CD8-positive, alpha-beta memory T cell (primary cell): ENCODE data around the gene NDUFAF4. TPM values are rescaled to one million over a fixed set of nuclear protein-coding genes. Genes with fewer than 3 reads are reported as not detected.

Experiments used
- CTCF ChIA-PET: fragments of 350-600 bp; sonication (Branson Sonifier 250); formaldehyde crosslinking; loops from one replicate; lab custom pipeline; 2021; ENCODE audit warnings: antibody characterized with exemption; lab: Charles Lee
- POLR2A ChIA-PET: fragments of 350-600 bp; sonication (Branson Sonifier 250); formaldehyde crosslinking; loops from one replicate; lab custom pipeline; 2021; ENCODE audit warnings: antibody characterized with exemption; lab: Charles Lee
- DNase-seq, 5 donors: peaks; one replicate each; pipeline versions ENCODE4 v3.0.0 to v3.0.0-alpha.2; 2020 to 2022; ENCODE audit warnings: mixed read lengths in 1 of 5
- H3K27ac ChIP-seq: one replicate; pipeline ENCODE4 v1.7.0; 2013; ENCODE audit warnings: low read depth, mild to moderate bottlenecking, low read length, moderate library complexity
- H3K27me3 ChIP-seq: 2 replicates; pipeline ENCODE4 v1.7.0; 2013; ENCODE audit warnings: low read length, mild to moderate bottlenecking; ENCODE audit not compliant: insufficient read depth, poor library complexity, severe bottlenecking
- H3K36me3 ChIP-seq: 2 replicates; pipeline ENCODE4 v1.7.0; 2013; ENCODE audit warnings: mild to moderate bottlenecking, low read length, moderate library complexity; ENCODE audit not compliant: insufficient read depth
- H3K4me1 ChIP-seq: 2 replicates; pipeline ENCODE4 v1.7.0; 2013; ENCODE audit warnings: mild to moderate bottlenecking, low read length, moderate library complexity; ENCODE audit not compliant: insufficient read depth
- H3K4me3 ChIP-seq: 2 replicates; pipeline ENCODE4 v1.7.0; 2013; ENCODE audit warnings: mild to moderate bottlenecking, low read length
- H3K9me3 ChIP-seq: 2 replicates; pipeline ENCODE4 v1.7.0; 2013; ENCODE audit warnings: mild to moderate bottlenecking, low read length
- H3K27ac Mint-ChIP-seq, 8 donors: one replicate each; pipeline ENCODE4 v1.8.0; 2020 to 2021; ENCODE audit warnings: mixed read lengths in 8 of 8, mild to moderate bottlenecking in 6 of 8, inconsistent platforms in 3 of 8, moderate library complexity in 3 of 8
- H3K27me3 Mint-ChIP-seq, 2 donors: one replicate each; pipeline ENCODE4 v1.8.0; 2020 to 2021; ENCODE audit warnings: mixed read lengths in 2 of 2, mild to moderate bottlenecking in 1 of 2, moderate library complexity in 1 of 2
- H3K36me3 Mint-ChIP-seq, 3 donors: one replicate each; pipeline ENCODE4 v1.8.0; 2020 to 2021; ENCODE audit warnings: mixed read lengths in 3 of 3, inconsistent platforms in 1 of 3, mild to moderate bottlenecking in 1 of 3
- H3K4me1 Mint-ChIP-seq, 3 donors: one replicate each; pipeline ENCODE4 v1.8.0; 2020 to 2021; ENCODE audit warnings: mixed read lengths in 3 of 3, inconsistent platforms in 1 of 3, mild to moderate bottlenecking in 1 of 3
- H3K4me3 Mint-ChIP-seq, 7 donors: one replicate each; pipeline ENCODE4 v1.8.0; 2020 to 2021; ENCODE audit warnings: mixed read lengths in 7 of 7, mild to moderate bottlenecking in 6 of 7, moderate library complexity in 4 of 7, inconsistent platforms in 2 of 7
- H3K9me3 Mint-ChIP-seq, 5 donors: one replicate each; pipeline ENCODE4 v1.8.0; 2020 to 2022; ENCODE audit warnings: mixed read lengths in 5 of 5, mild to moderate bottlenecking in 3 of 5, moderate library complexity in 2 of 5, inconsistent platforms in 1 of 5
- polyA plus RNA-seq: library from polyadenylated mRNA; unstranded; fragments of 300-500 nt; fragmentation: Illumina TruSeq; gene quantifications from one replicate; pipeline ENCODE4 v1.2.3, GENCODE V29; 2021
- total RNA-seq, 2 experiments: library from RNA; stranded (reverse); gene quantifications; one replicate each; pipeline ENCODE4 v1.2.3, GENCODE V29; 2021

The NDUFAF4 gene
- total and polyA plus RNA-seq, 3 experiments from 2014 or later, result 69.3 to 84.9 (median 76.5) TPM

DNA sequence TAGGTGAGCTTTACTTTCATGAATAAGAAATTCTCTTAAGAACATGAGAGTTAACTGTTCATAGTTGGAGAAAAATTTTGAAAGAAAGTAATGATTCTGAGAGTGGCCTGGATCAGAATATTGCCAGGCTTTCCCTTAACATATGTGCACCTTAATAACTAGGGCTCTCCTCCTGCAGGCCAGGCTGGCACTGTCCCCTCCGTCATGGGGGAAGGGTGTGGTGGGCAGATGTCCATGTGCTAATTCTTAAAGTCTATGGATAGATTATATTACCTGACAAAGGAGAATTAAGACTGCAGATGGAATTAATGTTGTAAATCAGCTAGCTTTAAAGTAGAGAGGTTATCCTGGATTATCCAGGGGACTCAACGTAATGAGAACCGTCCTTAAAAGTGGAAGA lies 15.9 kb upstream of the NDUFAF4 start:
- ChIA-PET CTCF (interaction anchor here (2.4 kb wide), 1 partner anchor 14 kb away, joined by 15 read pairs; no protein-coding TSS in a partner anchor), POLR2A (no interaction called here)
- Mint-ChIP-seq H3K4me3 (no peak overlapping the region), H3K27me3 (peaks cover 13 to 51% of the 10 kb centered on the region in 2 donors), H3K9me3 (no peaks in the 10 kb centered on the region), H3K36me3 (no peaks in the 10 kb centered on the region), H3K4me1 (no peaks in the 10 kb centered on the region), H3K27ac (no peak overlapping the region)
- Histone ChIP-seq H3K27ac (no peak overlapping the region), H3K36me3 (no peaks in the 10 kb centered on the region), H3K4me3 (no peak overlapping the region), H3K27me3 (no peaks in the 10 kb centered on the region), H3K4me1 (no peaks in the 10 kb centered on the region), H3K9me3 (no peaks in the 10 kb centered on the region)
- no peak for DNase-seq

DNA sequence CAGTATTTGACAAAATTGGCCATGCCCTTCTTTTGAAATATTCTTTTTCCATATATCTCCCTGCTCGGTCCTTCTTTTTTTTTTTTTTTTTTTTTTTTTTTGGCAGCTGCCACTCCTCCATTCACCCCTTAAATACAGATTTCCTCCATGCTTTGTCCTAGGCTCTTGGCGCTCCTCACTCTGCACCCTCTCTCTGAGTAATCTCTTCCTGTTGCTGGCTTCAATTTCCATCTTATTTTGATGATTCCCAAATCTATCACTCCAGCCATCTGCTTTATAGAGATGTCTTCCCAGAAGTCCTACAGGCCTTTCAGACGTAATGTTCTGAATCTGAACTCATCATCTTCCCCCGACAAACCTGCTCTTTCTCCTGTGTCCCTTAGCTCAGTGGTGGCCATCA lies 14.1 kb upstream of the NDUFAF4 start:
- no peak for DNase-seq
- Histone ChIP-seq H3K4me3 (no peak overlapping the region), H3K9me3 (no peaks in the 10 kb centered on the region), H3K27ac (no peak overlapping the region), H3K27me3 (no peaks in the 10 kb centered on the region), H3K4me1 (no peaks in the 10 kb centered on the region), H3K36me3 (no peaks in the 10 kb centered on the region)
- H3K4me1 Mint-ChIP-seq, result no peaks in the 10 kb centered on the region
- no peak overlapping the region for H3K27ac Mint-ChIP-seq
- H3K27me3 Mint-ChIP-seq, result peaks cover 13 to 51% of the 10 kb centered on the region in 2 donors
- no peaks in the 10 kb centered on the region for H3K9me3 Mint-ChIP-seq
- ChIA-PET CTCF (interaction anchor here (1.1 to 2.4 kb wide), 2 partner anchors 12 to 13 kb away, joined by 4 to 15 read pairs; partner anchors contain the start of gene KLHL32), POLR2A (no interaction called here)
- H3K4me3 Mint-ChIP-seq, result no peak overlapping the region
- no peaks in the 10 kb centered on the region for H3K36me3 Mint-ChIP-seq

DNA sequence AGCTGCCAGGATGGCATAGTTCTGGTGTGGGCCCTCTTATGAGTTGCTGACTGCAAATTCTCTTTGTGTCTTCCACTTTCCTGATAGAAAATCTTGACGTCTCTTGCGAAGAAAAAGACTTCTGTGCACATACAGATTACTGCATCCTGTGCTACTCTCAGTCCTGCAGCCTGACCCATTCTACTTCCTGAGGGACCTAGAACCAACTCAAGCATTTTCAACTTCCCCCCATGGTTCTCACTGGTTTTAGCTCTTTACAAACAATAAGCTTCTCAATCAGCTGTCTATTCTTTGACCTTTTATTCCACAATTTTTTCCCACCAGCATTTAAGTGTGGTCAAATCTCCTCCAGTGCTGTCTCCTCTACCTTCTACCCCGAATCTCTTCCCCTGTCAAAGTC lies 13.5 kb upstream of the NDUFAF4 start:
- ChIA-PET POLR2A (no interaction called here), CTCF (interaction anchor here (1.1 to 2.4 kb wide), 2 partner anchors 12 to 13 kb away, joined by 4 to 15 read pairs; partner anchors contain the start of gene KLHL32)
- Mint-ChIP-seq H3K9me3 (no peaks in the 10 kb centered on the region), H3K4me3 (no peak overlapping the region), H3K4me1 (no peaks in the 10 kb centered on the region), H3K36me3 (no peaks in the 10 kb centered on the region), H3K27me3 (peaks cover 13 to 51% of the 10 kb centered on the region in 2 donors), H3K27ac (no peak overlapping the region)
- Histone ChIP-seq H3K27me3 (no peaks in the 10 kb centered on the region), H3K4me3 (no peak overlapping the region), H3K4me1 (no peaks in the 10 kb centered on the region), H3K27ac (no peak overlapping the region), H3K36me3 (no peaks in the 10 kb centered on the region), H3K9me3 (no peaks in the 10 kb centered on the region)
- no peak for DNase-seq

DNA sequence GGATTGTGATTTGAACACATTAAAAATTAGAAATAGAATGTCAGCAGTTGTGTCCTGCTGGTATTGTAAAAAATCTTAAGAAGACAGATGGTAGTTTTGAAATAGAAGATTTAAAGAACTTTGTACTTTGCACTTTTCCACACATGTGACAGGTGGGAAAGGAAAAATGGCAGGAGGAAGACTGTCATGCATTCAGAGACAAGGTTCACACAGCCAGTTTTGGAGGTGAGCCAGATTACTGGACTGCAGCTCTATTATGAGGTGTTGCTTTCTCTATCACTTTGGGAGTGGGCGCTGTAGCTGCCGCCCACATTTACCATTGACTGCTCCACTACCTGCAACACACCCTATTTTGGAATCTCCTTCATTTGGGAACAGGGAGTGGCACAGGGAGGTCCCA lies 12.1 kb upstream of the NDUFAF4 start:
- H3K4me1 ChIP-seq, result no peaks in the 10 kb centered on the region
- Mint-ChIP-seq H3K4me3 (no peak overlapping the region), H3K9me3 (no peaks in the 10 kb centered on the region), H3K4me1 (no peaks in the 10 kb centered on the region), H3K27ac (no peak overlapping the region), H3K36me3 (no peaks in the 10 kb centered on the region), H3K27me3 (peaks cover 13 to 42% of the 10 kb centered on the region in 2 donors)
- H3K27me3 ChIP-seq, result no peaks in the 10 kb centered on the region
- no peak for DNase-seq
- no peak overlapping the region for H3K4me3 ChIP-seq
- ChIA-PET POLR2A (no interaction called here), CTCF (interaction anchor here (3.2 kb wide), 1 partner anchor 12 kb away, joined by 11 read pairs; no protein-coding TSS in a partner anchor)
- H3K27ac ChIP-seq, result no peak overlapping the region
- no peaks in the 10 kb centered on the region for H3K9me3 ChIP-seq
- no peaks in the 10 kb centered on the region for H3K36me3 ChIP-seq

DNA sequence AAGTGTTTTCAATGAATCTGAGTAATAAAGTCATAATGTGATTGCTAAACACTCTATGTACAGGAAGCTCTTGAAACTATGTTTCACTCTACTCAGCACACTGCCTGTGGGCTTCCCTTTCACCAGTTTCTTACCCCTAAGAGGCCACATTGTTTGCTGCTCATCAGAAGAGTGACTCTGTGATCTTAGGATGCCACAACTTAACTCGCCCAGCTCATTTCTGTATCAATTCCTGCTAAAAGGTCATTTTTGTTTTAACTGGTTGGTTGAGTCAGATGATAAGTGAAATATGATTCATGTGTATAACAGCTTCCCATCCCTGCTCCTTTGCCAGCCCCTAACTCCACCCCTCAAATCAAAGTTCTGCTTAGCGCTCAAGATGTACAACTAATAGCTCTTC lies 9.8 kb upstream of the NDUFAF4 start:
- Mint-ChIP-seq H3K4me3 (no peak overlapping the region), H3K36me3 (no peaks in the 10 kb centered on the region), H3K27me3 (peaks cover 7 to 31% of the 10 kb centered on the region in 2 donors), H3K27ac (no peak overlapping the region), H3K4me1 (no peaks in the 10 kb centered on the region), H3K9me3 (no peaks in the 10 kb centered on the region)
- Histone ChIP-seq H3K27ac (no peak overlapping the region), H3K4me1 (no peaks in the 10 kb centered on the region), H3K9me3 (no peaks in the 10 kb centered on the region), H3K36me3 (no peaks in the 10 kb centered on the region), H3K27me3 (no peaks in the 10 kb centered on the region), H3K4me3 (no peak overlapping the region)
- POLR2A ChIA-PET, result no interaction called here
- DNase-seq, result no peak
- CTCF ChIA-PET, result interaction anchor here (1.4 to 3.2 kb wide), 3 partner anchors 8 to 14 kb away, joined by 4 to 11 read pairs (median 4); no protein-coding TSS in a partner anchor

DNA sequence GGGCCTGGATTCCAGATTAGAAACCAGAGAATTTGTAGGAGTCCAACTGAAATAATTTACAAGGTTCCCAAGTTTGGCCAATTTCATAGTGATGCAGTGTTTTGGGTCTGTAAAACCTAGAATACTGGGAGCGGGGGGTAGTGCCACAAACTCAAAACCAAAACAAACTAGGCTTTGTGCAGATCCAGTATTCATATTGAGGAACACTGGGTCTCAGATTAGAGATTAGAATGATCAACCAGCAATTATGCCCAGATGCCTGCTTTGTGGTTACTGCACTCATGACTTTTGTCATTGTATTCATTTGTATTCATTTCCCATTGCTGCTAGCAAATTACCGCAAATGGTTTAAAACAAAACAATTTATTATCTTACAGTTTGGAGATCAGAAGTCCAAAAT lies 3.2 kb upstream of the NDUFAF4 start:
- Mint-ChIP-seq H3K4me3 (no peak overlapping the region), H3K27ac (no peak overlapping the region), H3K9me3 (no peaks in the 10 kb centered on the region), H3K36me3 (peaks cover 0 to 12% (median 0%) of the 10 kb centered on the region in 3 donors), H3K27me3 (peaks cover 2 to 11% of the 10 kb centered on the region in 2 donors), H3K4me1 (peaks cover 17 to 31% (median 25%) of the 10 kb centered on the region in 3 donors)
- no peak for DNase-seq
- no peaks in the 10 kb centered on the region for H3K9me3 ChIP-seq
- no peaks in the 10 kb centered on the region for H3K36me3 ChIP-seq
- H3K4me3 ChIP-seq, result no peak overlapping the region
- ChIA-PET CTCF (interaction anchor here (1.7 to 3.3 kb wide), 2 partner anchors 11 to 64 kb away, joined by 6 to 15 read pairs; no protein-coding TSS in a partner anchor), POLR2A (no interaction called here)
- H3K27ac ChIP-seq, result no peak overlapping the region
- peaks cover 25% of the 10 kb centered on the region for H3K4me1 ChIP-seq
- no peaks in the 10 kb centered on the region for H3K27me3 ChIP-seq

DNA sequence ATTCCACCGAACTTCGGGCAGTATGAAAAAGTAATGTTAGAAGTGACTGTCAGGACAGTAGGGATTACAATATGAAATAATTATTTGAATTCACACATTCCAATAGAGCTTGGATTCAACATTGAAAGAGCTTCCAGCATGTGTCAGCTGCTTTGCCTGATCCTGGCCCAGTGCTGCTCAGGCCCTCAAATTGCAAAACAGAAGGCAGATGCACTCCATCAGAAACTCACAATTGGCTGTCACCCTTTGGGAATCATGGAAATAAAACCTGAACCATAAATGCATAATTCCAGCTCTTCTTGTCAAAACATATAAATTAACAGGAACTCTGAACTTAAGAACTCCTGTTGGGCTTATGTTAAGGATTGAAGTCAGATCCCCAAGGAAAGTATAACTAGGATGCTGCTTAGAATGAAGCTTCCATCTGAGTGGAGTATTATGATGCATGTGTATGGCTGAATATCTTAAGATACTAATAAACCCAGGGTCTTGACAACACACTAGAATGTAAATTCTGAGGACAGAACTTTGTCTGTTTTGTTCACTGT lies 1.8 kb upstream of the NDUFAF4 start:
- Mint-ChIP-seq H3K4me3 (peak overlapping the region in 4 of 7 donors; percentile 15 to 48 (median 40)), H3K27me3 (peaks cover 2 to 7% of the 10 kb centered on the region in 2 donors), H3K27ac (peak overlapping the region in 1 of 8 donors; percentile 47), H3K4me1 (peaks cover 22 to 42% (median 37%) of the 10 kb centered on the region in 3 donors), H3K36me3 (peaks cover 0 to 24% (median 0%) of the 10 kb centered on the region in 3 donors), H3K9me3 (no peaks in the 10 kb centered on the region)
- no peak for DNase-seq
- H3K9me3 ChIP-seq, result no peaks in the 10 kb centered on the region
- H3K4me1 ChIP-seq, result peaks cover 32% of the 10 kb centered on the region
- no peak overlapping the region for H3K4me3 ChIP-seq
- H3K27ac ChIP-seq, result no peak overlapping the region
- ChIA-PET CTCF (interaction anchor here (1.3 to 3.3 kb wide), 5 partner anchors 8 to 63 kb away, joined by 3 to 15 read pairs (median 6); partner anchors contain the start of gene KLHL32), POLR2A (interaction anchor here (1.0 kb wide), 1 partner anchor 25 kb away, joined by 4 read pairs; the partner anchor contains the start of gene KLHL32)
- no peaks in the 10 kb centered on the region for H3K36me3 ChIP-seq
- no peaks in the 10 kb centered on the region for H3K27me3 ChIP-seq

DNA sequence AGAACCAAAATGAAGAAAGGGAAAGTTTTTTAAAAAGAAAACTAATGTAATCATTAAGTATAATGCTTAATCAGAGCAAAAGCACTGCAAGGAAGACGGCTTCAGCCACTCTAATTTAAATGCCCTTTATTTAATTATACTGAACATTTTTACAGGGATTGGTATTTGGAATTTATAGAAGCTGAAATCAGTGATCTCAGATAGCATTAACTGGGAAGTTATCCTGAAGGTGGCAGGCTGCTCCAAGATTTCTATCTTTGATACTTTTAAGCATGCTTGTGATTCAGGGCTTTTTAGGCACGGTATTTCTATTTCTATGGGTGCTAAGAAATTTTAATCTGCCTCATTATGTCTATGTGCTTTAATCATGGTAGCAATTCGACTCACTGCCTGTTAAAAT lies 1.3 kb upstream of the NDUFAF4 start:
- H3K36me3 Mint-ChIP-seq, result peaks cover 0 to 27% (median 3%) of the 10 kb centered on the region in 3 donors
- peaks cover 32% of the 10 kb centered on the region for H3K4me1 ChIP-seq
- H3K9me3 Mint-ChIP-seq, result no peaks in the 10 kb centered on the region
- H3K36me3 ChIP-seq, result peaks cover 2% of the 10 kb centered on the region
- peaks cover 2 to 7% of the 10 kb centered on the region in 2 donors for H3K27me3 Mint-ChIP-seq
- ChIA-PET CTCF (interaction anchor here (0.9 to 3.3 kb wide), 5 partner anchors 9 to 161 kb away, joined by 3 to 15 read pairs (median 6); partner anchors contain the start of gene KLHL32), POLR2A (interaction anchor here (1.4 to 2.7 kb wide), 2 partner anchors 23 to 25 kb away, joined by 7 to 16 read pairs; partner anchors contain the start of gene KLHL32)
- peak overlapping the region in 6 of 7 donors; percentile 46 to 98 (median 96) for H3K4me3 Mint-ChIP-seq
- peak overlapping the region in 1 of 8 donors; percentile 95 for H3K27ac Mint-ChIP-seq
- H3K4me3 ChIP-seq, result no peak overlapping the region
- H3K27me3 ChIP-seq, result no peaks in the 10 kb centered on the region
- peaks cover 25 to 44% (median 39%) of the 10 kb centered on the region in 3 donors for H3K4me1 Mint-ChIP-seq
- H3K9me3 ChIP-seq, result no peaks in the 10 kb centered on the region
- DNase-seq, result no peak
- peak overlapping the region; percentile 92 for H3K27ac ChIP-seq
